ENCODE measurements around the gene LINC01488.

DNA sequence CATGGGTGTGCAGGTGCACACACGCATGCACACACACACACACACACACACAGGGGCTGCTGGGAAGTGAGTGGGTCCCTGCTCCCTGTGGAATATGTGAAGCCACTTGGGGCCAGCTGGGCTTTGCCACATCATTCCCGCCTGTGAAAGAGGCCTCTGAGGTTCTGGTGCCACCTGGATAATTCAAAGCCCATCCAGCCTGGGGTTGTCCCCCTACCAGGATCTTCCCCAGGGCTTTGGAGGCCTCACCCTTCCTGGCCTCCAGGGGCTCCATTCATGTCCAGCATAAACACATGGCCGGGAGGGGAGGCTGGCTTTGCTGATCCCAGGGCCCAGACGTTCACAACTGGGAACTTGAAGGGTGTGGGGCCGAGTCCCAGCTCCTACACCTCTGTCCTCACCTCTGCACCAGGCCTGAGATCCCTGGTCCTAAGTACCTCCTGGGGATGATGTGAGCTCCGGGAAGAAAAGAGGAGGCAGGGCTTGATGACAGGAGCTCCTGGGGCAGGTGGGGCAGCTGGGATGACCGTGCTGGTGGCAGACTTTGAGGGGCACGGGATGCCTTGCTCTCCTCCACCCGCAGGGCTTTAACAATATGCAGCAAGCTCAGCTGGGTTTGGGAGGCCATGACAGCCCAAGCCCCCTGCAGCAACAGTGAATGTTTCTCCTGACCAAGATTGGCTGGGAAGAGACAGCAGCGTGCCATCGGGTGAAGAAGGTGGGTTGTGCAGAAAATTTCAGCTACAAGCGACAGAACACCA, 14.2 kb downstream of the LINC01488 start:
- TF ChIP-seq POLR2A (IDR thresholded peaks at IDR 0.05; ENCODE audit: borderline replicate concordance, extremely low read depth, insufficient read depth, insufficient read length), result no peak
- TF ChIP-seq, protein P1, sequence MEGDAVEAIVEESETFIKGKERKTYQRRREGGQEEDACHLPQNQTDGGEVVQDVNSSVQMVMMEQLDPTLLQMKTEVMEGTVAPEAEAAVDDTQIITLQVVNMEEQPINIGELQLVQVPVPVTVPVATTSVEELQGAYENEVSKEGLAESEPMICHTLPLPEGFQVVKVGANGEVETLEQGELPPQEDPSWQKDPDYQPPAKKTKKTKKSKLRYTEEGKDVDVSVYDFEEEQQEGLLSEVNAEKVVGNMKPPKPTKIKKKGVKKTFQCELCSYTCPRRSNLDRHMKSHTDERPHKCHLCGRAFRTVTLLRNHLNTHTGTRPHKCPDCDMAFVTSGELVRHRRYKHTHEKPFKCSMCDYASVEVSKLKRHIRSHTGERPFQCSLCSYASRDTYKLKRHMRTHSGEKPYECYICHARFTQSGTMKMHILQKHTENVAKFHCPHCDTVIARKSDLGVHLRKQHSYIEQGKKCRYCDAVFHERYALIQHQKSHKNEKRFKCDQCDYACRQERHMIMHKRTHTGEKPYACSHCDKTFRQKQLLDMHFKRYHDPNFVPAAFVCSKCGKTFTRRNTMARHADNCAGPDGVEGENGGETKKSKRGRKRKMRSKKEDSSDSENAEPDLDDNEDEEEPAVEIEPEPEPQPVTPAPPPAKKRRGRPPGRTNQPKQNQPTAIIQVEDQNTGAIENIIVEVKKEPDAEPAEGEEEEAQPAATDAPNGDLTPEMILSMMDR (IDR thresholded peaks at IDR 0.05 in 2 of 3, conservative IDR thresholded peaks at IDR 0.05 in 1 of 3; ENCODE audit: borderline replicate concordance in 1 of 3, insufficient read depth in 1 of 3, low read depth in 2 of 3, low read length in 2 of 3), result no peak
- TF ChIP-seq, protein P2, sequence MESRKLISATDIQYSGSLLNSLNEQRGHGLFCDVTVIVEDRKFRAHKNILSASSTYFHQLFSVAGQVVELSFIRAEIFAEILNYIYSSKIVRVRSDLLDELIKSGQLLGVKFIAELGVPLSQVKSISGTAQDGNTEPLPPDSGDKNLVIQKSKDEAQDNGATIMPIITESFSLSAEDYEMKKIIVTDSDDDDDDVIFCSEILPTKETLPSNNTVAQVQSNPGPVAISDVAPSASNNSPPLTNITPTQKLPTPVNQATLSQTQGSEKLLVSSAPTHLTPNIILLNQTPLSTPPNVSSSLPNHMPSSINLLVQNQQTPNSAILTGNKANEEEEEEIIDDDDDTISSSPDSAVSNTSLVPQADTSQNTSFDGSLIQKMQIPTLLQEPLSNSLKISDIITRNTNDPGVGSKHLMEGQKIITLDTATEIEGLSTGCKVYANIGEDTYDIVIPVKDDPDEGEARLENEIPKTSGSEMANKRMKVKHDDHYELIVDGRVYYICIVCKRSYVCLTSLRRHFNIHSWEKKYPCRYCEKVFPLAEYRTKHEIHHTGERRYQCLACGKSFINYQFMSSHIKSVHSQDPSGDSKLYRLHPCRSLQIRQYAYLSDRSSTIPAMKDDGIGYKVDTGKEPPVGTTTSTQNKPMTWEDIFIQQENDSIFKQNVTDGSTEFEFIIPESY (IDR thresholded peaks at IDR 0.05; ENCODE audit: extremely low read depth, insufficient replicate concordance, low read length), result no peak
- no peak for TF ChIP-seq EZH2 (IDR thresholded peaks at IDR 0.05)
- TF ChIP-seq, protein P3, sequence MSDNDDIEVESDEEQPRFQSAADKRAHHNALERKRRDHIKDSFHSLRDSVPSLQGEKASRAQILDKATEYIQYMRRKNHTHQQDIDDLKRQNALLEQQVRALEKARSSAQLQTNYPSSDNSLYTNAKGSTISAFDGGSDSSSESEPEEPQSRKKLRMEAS (IDR thresholded peaks at IDR 0.05), result no peak
- TF ChIP-seq, protein P4, sequence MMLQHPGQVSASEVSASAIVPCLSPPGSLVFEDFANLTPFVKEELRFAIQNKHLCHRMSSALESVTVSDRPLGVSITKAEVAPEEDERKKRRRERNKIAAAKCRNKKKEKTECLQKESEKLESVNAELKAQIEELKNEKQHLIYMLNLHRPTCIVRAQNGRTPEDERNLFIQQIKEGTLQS (IDR thresholded peaks at IDR 0.05), result no peak
